Stomach smooth muscle (tissue), 2 donors: ENCODE data around the gene TRPV4.

Experiments used
- H3K27ac ChIP-seq: one replicate; pipeline ENCODE4 v1.7.0; 2013; ENCODE audit warnings: mild to moderate bottlenecking, low read length, inconsistent platforms
- H3K27me3 ChIP-seq, 2 donors: one replicate each; pipeline ENCODE4 v1.7.0; 2013; ENCODE audit warnings: low read length in 2 of 2; ENCODE audit not compliant: insufficient read depth in 2 of 2, control insufficient read depth in 1 of 2
- H3K36me3 ChIP-seq, 2 donors: one replicate each; pipeline ENCODE4 v1.7.0; 2013; ENCODE audit warnings: low read length in 2 of 2; ENCODE audit not compliant: control insufficient read depth in 2 of 2, insufficient read depth in 2 of 2
- H3K4me1 ChIP-seq: one replicate; pipeline ENCODE4 v1.7.0; 2013; ENCODE audit warnings: low read length; ENCODE audit not compliant: control insufficient read depth, insufficient read depth
- H3K4me3 ChIP-seq, 2 donors: one replicate each; pipeline ENCODE4 v1.7.0; 2013; ENCODE audit warnings: low read length in 2 of 2
- H3K9ac ChIP-seq, 2 donors: one replicate each; pipeline ENCODE4 v1.7.0; 2013; ENCODE audit warnings: low read length in 2 of 2, mild to moderate bottlenecking in 1 of 2
- H3K9me3 ChIP-seq, 2 donors: one replicate each; pipeline ENCODE4 v1.7.0; 2013; ENCODE audit warnings: low read length in 2 of 2; ENCODE audit not compliant: control insufficient read depth in 2 of 2
- donor health status: healthy.
- donor health status: Pancreatic carcinoma.

The TRPV4 gene

DNA sequence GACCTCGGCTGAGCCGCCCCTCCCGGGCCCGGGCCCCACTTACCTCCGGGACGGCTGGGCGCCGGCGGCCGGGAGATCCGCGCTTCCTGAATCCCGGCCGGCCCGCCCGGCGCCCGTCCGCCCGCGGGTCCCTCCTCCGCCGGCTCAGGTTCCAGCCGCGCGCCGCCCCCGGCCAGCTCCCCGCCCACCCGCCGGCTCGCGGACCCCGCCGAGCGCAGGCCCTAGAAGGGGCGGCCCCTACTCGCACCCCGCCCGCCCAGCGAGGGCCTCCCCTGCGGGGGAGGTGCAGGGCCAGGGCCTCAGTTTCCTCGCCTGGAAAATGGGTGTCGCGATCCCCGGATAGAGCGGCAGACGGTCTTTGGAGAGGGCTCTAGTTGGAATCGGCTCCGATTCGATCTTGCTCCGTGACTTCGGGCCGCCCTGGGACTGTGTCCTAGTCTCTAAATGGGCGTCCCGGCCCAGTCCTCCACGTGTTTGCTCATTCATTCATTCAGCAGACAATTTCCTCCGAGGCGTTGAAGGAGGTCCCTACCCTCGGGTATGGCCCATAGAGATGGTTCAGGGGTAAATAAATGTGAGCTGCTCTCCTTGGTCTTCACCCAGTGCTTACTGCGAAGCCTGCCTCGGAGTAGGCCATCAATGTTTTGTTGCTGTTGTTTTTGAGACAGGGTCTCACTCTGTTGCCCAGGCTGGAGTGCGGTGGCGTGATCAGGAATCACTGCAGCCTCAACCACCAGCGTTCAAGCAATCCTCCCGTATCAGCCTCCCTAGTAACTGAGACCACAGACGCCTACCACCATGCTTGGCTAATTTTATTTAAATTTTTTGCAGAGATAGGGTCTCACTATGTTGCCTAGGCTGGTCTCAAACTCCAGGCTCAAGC, at the start of gene TRPV4:
TSS of gene TRPV4 (minus strand) at position 92 of the 883 bp plus-strand sequence. CDS start 18,602 bp downstream, outside the sequence.
- Histone ChIP-seq H3K27me3 (peaks cover 27% of the 10 kb centered on the region in 2 donors), H3K9me3 (no peaks in the 10 kb centered on the region), H3K4me1 (peaks cover 9% of the 10 kb centered on the region), H3K27ac (no peak within 1 kb of the TSS), H3K36me3 (no peaks in the 10 kb centered on the region), H3K9ac (no peak within 1 kb of the TSS), H3K4me3 (peak within 1 kb of the TSS in 1 of 2 donors; percentile 58)

- no peak overlapping the region for H3K9ac ChIP-seq
- H3K9me3 ChIP-seq = no peaks in the 10 kb centered on the region
- no peaks in the 10 kb centered on the region for H3K36me3 ChIP-seq
- peaks cover 22% of the 10 kb centered on the region for H3K4me1 ChIP-seq
- H3K4me3 ChIP-seq = no peak overlapping the region
- H3K27me3 ChIP-seq = peaks cover 0 to 2% of the 10 kb centered on the region in 2 donors
- no peak overlapping the region for H3K27ac ChIP-seq
Observed at GRCh38 chr12:109881752-109882151, 48.6 kb upstream of the TRPV4 start.

- H3K9ac ChIP-seq = peak overlapping the region; percentile 36 to 66
- no peaks in the 10 kb centered on the region for H3K36me3 ChIP-seq
- peaks cover 22% of the 10 kb centered on the region for H3K4me1 ChIP-seq
- H3K27ac ChIP-seq = no peak overlapping the region
- no peaks in the 10 kb centered on the region for H3K9me3 ChIP-seq
- no peaks in the 10 kb centered on the region for H3K27me3 ChIP-seq
- peak overlapping the region; percentile 33 to 74 for H3K4me3 ChIP-seq
Observed at GRCh38 chr12:109880938-109881337, 47.7 kb upstream of the TRPV4 start.

DNA sequence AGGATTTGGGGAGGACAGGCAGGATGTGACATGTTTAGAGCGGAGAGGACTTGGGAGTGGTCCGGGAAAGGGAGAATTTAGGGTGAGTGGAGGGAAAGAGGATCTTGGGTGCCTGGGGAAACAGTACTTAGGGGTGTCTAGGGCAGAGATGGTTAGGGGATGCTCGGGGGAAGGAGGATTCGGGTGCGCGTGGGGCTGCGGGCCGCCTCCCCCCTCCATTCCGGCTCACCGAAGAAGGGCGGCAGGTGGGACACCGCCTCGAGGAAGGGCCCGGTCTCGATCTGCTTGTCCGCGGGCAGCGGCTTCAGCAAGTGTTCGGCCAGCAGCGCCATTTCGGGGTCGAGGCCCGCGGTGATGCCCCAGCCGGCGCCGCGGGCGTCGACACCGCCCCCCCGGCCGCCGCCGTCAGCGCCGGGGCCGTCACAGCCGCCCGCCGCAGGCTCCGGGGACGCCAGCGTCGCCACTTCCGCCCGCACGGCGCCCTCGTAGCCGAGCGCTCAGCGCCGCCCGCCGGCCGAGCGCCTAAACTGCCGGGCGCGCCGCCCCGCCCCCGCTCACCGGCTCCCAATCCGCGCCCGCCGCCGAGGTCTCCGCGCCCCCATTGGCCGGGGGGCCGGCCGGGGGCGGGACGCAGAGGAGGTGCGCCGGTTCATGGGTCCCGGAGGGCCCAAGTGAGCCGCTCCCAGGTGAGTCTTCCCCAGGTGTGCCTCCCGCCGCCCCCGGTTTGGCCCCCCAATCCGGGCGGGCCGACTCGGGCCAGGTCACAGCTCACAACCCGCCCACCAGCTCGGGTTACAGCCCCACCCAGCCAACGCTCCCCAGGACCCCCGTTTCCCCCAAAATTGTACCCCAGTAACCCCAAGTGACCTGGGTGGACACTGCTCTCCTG, 47.1 kb upstream of the TRPV4 start, which contains the start of gene GLTP:
TSS of gene GLTP (minus strand) at position 499 of the 889 bp plus-strand sequence. CDS start at position 332, 167 bp downstream.
- H3K4me3 ChIP-seq = peak within 1 kb of the TSS; percentile 87 to 91
- peaks cover 22% of the 10 kb centered on the region for H3K4me1 ChIP-seq
- no peak within 1 kb of the TSS for H3K27ac ChIP-seq
- no peaks in the 10 kb centered on the region for H3K27me3 ChIP-seq
- H3K9ac ChIP-seq = peak within 1 kb of the TSS; percentile 91 to 95
- H3K9me3 ChIP-seq = no peaks in the 10 kb centered on the region
- H3K36me3 ChIP-seq = no peaks in the 10 kb centered on the region

DNA sequence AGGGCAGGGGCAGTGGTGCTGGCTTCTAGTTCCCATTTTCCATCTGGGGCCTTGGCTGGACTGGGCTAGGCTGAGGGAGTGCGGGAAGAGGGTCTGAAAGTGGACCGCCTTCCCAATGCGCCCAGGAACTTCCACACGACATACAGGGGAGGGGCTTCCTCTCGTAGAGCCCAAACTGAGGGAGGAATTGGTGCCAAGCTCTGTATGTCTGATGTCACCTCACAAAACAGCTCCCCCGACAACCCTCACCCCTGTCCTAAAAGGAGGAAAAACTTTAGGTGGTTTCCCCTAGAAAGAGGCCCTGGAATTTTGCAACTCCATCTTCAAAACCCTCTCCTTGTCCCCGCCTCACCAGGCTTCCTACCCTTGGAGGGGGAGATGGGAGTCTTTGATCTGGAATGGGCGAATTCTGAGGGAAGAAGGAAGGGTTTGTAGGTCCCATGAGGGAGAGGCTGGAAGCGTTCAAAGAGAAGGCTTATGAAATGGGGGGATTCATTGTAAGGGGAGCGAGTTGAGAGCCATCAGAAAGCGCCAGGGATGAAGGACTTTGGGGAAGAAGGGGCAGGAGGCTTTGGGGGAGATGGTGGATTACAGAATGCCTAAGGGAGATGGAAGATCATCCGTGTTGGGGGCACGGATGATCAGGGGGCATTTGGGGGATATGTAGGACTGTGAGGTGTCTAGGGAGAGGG, 46.3 kb upstream of the TRPV4 start:
- Histone ChIP-seq H3K9me3 (no peaks in the 10 kb centered on the region), H3K9ac (peak overlapping the region; percentile 91 to 95), H3K27me3 (no peaks in the 10 kb centered on the region), H3K4me3 (peak overlapping the region; percentile 87 to 91), H3K27ac (no peak overlapping the region), H3K4me1 (peaks cover 22% of the 10 kb centered on the region), H3K36me3 (no peaks in the 10 kb centered on the region)

GRCh38 chr12:109878749-109879148, 45.6 kb upstream of the TRPV4 start:
- peak overlapping the region; percentile 91 to 95 for H3K9ac ChIP-seq

GRCh38 chr12:109878247-109878625, 45.0 kb upstream of the TRPV4 start:
- no peak overlapping the region for H3K9ac ChIP-seq
- H3K27ac ChIP-seq = no peak overlapping the region
- H3K4me3 ChIP-seq = no peak overlapping the region

More at GRCh38 chr12:109878749-109879148, 45.6 kb upstream of the TRPV4 start:
- Histone ChIP-seq H3K4me3 (peak overlapping the region in 1 of 2 donors; percentile 91), H3K4me1 (peaks cover 22% of the 10 kb centered on the region), H3K27ac (no peak overlapping the region), H3K36me3 (no peaks in the 10 kb centered on the region), H3K9me3 (no peaks in the 10 kb centered on the region), H3K27me3 (no peaks in the 10 kb centered on the region)

GRCh38 chr12:109877504-109878246, 44.5 kb upstream of the TRPV4 start:
- peaks cover 22% of the 10 kb centered on the region for H3K4me1 ChIP-seq
- no peaks in the 10 kb centered on the region for H3K9me3 ChIP-seq
- no peak overlapping the region for H3K27ac ChIP-seq
- H3K36me3 ChIP-seq = no peaks in the 10 kb centered on the region
- H3K27me3 ChIP-seq = no peaks in the 10 kb centered on the region
- H3K4me3 ChIP-seq = no peak overlapping the region
- no peak overlapping the region for H3K9ac ChIP-seq

More at GRCh38 chr12:109878247-109878625, 45.0 kb upstream of the TRPV4 start:
- Histone ChIP-seq H3K27me3 (no peaks in the 10 kb centered on the region), H3K4me1 (peaks cover 22% of the 10 kb centered on the region), H3K9me3 (no peaks in the 10 kb centered on the region), H3K36me3 (no peaks in the 10 kb centered on the region)

DNA sequence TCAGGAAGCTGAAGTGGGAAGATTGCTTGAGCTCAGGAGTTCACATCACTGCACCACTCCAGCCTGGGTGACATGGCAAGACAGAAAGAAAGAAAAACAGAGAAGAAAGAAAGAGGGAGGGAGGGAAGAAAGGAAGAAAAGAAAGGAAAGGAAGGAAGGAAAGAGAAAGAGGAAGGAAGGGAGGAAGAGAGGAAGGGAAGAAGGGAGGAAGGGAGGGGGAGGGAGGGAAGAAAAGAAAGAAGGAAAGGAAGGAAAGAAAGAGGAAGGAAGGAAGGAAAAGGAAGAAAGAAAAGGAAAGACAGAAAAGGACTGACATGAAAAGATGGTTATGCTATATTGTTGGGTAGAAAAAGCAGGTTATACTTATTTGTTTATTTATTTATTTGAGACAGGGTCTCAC, 43.2 kb upstream of the TRPV4 start:
- no peaks in the 10 kb centered on the region for H3K9me3 ChIP-seq
- H3K27ac ChIP-seq = no peak overlapping the region
- no peak overlapping the region for H3K4me3 ChIP-seq
- H3K9ac ChIP-seq = no peak overlapping the region
- peaks cover 22% of the 10 kb centered on the region for H3K4me1 ChIP-seq
- H3K36me3 ChIP-seq = peaks cover 0 to 2% of the 10 kb centered on the region in 2 donors
- no peaks in the 10 kb centered on the region for H3K27me3 ChIP-seq
